ENCODE measurements around the gene COL9A3.
A peak's percentile ranks its signal among the peaks of the same experiment; 100 is the strongest.

Gene COL9A3

DNA sequence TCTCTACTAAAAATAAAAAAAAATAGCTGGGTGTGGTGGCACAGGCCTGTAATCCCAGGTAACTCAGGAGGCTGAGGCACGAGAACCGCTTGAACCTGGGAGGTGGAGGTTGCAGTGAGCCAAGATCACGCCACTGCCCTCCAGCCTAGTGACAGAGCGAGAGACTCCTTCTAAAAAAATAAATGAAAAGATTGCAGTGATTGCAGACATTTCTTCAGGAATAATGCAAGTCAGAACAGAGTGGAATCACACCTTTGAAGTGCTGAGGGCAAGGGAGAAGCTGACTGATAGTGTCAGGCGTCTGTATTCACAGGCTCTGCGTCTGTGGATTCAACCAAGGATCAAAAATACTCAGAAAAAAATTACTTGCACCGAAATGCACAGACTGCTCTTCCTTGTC, 47.4 kb downstream of the COL9A3 start:
- no peak for DNase-seq

DNA sequence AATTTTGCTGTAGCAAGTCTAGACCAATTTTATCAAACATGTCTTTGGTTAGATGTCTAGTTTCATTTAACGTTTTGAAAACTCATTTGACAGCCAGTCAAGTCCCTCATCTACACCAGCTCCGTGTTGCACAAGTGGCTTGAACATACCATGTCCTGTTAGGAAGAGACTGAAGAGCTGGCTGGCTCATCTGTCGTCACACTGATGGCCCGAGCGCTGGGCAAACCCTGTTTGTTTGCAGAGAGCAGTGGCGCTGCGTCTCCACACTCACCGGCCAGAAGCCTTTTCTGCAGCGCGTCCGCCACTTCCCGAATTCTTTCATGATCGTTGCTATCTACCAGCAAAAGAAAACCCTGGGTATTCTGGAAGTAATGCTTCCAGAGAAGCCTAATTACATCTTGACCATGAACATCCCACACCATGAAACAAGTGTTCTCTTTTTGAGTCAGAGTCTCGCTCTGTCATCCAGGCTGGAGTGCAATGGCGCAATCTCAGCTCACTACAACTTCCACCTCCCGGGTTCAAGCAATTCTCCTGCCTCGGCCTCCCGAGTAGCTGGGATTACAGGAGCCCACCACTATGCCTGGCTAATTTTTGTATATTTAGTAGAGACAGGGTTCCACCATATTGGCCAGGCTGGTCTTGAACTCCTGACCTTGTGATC, 55.5 kb downstream of the COL9A3 start:
- DNase-seq, result peak; percentile 17

- no peak for DNase-seq
These were observed 56.0 kb downstream of the COL9A3 start for GRCh38 chr20:62872862-62873261.

GRCh38 chr20:62873280-62873679, 56.4 kb downstream of the COL9A3 start:
- no peak for DNase-seq

DNA sequence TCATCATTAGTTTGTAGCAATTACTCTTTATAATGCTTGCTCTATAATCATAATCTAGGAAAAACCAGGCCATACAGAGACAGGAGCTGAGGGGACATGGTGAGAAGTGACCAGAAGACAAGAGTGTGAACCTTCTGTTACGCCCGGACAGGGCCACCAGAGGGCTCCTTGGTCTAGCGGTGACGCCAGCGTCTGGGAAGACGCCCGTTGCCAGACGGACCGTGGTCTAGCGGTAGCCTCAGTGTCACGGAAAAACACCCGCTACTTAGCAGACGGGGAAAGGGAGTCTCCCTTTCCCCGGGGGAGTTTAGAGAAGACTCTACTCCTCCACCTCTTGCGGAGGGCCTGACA, 56.8 kb downstream of the COL9A3 start:
- DNase-seq, result peak; percentile 28

DNA sequence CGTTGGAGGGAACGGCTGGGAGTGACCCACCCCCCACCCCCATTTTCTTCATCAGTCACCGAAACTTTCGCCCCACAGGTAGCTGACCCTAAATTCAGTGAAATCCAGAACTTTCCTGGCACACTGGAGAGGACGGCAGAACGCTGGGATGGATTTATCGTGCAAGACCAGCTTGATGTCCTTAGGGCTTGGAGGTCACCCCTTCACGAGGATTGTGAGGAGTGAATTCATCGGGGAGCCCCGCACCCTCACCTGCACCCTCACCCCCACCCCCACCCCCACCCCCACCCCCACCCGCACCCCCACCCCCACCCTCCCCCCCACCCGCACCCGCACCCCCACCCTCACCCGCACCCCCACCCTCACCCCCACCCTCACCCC, 58.1 kb downstream of the COL9A3 start:
- no peak for DNase-seq

DNA sequence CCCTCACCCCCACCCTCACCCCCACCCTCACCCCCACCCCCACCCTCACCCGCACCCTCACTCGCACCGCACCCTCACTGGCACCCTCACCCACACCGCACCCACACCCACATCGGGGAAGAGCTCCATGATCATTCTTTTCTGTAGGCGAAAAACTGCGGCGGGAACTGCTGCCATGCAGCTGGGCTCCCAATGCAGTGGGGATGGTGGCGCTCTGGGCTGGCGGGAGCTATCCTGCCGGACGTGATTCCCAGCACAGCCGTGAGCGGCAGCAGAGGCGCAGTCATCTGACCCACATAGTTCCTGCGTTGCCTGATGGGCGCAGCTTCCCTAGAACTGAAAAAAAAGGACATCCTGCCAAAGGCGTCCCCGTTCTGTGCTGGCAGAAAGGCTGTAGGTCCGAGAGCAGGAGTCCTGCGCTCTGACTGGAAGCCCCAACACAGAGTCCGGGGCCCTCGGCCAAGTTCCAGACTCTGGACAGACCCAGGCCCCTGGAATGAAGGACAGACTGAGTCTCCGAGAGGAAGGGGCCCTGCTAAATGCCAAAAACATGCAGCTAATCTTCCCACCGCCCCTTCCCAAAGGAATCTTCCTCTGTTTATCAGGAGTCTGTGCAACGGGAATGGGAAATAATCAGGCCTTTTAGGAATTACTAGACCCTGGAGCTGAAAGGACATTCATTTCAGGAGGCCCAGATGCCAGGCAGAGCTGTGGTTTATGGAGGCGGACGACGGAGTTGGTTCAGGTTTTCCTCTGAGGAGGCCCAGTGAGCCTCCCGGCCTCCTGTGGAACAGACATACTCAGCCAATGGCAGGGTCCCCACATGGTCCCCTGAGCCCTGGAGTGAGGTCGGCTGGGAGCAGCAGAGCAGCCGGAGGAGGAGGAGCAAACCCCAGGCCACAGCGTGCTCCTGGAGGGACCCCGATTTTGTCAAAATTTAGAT, 58.8 kb downstream of the COL9A3 start:
- DNase-seq, result peak; percentile 51

DNA sequence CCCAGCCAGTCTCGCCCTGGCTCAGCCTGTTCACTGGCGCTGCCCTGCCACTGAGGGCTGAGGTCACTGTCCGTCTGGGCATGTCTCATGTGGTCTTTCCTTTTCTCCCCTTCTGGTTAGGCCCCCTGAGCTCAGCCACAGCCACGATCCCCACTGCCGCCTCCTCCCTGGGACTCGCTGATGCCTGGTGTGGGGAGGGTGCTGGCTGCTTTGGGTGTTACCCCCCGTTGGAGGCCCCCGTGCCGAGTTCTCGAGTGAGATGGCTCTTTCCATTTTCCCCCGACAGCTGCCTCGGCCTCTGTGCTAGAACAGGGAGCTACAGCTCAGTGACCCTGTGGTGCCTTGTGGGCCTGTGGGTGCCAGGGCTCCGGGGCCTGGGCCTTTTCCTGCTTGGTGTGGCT, 59.7 kb downstream of the COL9A3 start:
- no peak for DNase-seq

DNA sequence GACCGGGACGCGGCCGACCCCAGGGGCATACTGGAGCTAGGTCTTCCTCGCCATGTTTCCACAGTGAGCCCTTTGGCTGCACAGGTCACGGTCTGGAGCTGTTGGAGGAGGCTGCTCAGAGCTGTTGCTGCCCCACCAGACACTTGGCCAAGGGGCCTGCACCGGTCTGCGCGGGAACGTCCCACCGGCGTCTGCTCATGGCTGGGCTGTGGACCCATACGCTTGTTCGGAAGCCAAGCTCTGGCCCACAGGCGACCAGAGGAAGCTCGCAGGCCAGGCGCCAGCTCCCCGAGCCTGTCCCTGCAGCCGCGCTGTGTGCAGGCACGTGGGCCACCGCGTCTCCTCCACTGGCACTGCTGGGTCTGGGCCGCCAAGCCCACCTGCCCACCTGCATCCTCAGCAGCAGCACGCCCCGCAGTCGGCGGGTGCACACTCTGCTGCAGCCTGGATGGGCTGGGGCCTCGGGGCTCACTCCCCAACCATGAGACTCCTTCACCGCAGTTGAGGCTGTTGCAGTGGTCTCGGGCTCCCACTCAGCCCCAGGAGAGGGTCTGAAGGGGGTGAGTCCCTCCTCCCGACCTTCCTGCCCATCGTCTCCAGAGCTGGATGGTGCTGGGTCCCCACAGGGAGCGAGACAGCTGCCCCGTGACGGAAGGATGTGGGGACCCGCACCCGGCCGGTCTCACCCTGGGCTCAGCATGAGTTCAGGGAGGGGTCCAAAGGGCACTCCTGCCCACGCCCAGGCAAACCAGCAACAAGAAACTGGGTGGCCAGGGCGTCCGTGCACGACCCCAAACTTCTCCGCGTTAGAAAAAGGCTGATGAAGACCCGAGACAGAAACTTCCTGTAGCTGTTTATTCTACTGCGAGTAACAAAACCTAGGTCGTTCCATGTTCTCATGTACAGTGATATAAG, 60.3 kb downstream of the COL9A3 start:
- DNase-seq, result no peak

DNA sequence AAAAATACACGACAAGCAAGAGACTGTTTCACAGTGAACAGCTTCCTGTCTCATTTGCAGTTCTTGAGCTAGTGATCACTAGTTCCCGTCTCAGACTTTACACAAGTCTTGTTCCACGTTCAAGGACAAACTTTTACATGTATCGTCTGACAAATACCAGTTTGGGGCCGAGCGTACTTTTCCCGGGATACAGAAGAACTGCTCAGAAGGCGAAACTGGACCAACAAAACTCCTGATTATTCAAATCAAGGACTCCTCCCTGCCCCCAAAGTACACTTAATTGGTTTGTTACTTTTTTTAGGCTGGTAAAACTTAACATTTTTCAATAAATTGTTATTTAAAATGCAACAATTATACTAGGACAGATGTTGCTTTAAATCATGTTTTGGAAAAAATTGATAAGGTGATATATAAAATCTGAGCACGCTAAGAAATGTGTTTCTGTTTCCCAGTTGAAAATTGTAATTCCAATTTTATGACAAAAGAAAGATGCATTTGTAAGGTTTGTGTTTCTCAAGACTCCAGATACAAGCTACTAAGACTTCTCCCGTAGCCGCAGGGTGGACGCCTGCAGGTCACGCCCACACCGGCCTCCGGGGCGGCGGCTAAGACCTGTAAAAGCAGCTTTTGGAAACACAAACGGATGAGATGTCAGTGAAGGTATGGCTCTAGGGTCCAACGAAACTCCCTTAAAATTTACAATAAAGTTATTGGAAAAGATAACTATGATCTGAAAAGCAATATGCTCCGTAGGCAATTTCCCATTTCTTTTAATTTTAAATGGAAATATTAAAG, 61.6 kb downstream of the COL9A3 start:
- no peak for DNase-seq

GRCh38 chr20:62879275-62880146, 62.7 kb downstream of the COL9A3 start:
- no peak for DNase-seq

GRCh38 chr20:62880147-62880934, 63.5 kb downstream of the COL9A3 start:
- DNase-seq, result no peak

DNA sequence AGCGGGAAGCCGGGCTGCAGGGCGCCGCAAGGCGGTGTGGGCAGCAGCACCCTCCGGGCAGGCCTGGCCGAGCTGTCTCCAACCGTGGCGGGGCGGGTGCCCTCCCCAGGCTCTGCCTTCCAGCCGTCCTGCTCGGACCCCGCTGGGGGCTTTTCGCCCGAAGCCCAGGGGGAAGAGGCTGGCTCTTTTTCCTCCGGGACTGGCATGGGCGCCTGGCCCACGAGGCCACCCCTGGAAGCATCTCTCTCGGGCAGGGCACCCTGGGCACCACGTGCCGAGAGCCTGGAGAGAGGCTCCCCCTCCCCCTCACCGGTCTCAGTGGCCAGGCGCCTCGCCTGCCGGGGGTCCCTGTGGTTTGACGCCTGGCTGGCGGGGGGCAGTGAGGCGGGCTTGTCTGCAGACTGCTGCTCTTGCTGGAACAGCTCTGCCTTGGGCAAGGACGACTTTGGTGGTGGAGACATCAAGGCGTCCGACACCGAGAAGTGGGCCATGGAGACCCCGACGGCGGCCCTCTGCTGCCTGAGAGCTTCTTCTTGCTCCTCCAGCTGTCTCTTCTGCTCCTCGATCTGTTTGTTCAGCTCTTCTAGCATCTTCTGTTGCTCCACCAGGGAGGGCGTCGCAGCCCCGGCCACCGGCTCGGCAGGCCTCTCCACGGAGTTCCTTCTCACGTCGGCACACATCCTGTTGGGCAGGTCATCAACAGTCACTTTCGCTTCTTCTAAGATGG, 64.2 kb downstream of the COL9A3 start:
- DNase-seq, result no peak

GRCh38 chr20:62881662-62882395, 65.0 kb downstream of the COL9A3 start:
- DNase-seq, result no peak

DNA sequence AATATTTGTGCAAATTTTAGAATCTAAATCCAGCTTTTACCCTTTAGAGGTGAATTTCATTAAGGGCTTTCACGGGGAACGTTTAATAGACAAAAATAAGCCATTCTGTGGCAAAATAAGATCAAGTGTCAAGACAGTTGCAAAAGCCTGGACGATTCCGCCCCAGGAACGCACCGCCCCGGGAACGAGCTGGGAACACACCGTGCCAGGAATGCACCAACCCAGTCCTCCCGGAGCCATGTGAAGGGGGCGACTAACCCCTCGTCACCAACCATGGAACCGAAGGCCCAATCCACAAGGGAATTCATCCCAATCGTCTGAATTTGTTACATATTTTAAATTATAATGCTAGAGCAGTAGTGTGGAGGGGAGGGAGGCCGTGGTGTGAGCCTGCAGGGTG, 65.6 kb downstream of the COL9A3 start:
- no peak for DNase-seq

DNA sequence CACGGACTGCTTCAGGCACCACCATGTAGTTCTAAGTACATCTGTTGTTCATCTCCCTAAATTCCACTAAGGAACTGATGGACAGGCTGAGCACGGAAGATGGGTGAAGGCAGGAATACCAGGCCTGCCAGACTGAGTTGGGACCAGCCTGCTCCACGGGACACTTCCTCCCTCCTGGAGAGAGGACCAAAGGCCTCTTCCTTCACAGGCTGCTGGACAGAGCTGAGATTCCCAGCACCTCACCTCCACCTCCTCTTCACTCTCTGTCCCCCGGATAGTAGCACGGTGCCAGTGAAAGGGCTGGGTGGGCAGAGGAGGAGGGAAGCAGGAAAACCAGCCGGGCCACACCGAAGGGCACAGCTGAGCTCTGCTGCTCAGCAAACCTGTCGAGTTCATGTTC, 67.7 kb downstream of the COL9A3 start:
- no peak for DNase-seq

GRCh38 chr20:62885046-62885895, 68.4 kb downstream of the COL9A3 start:
- no peak for DNase-seq
